ENCODE measurements around the gene SLC37A4.

SLC37A4 gene

GRCh38 chr11:119030329-119031047 is at the start of gene SLC37A4:
Gene SLC37A4, minus strand, starts transcription at chr11:119030877.
- Histone ChIP-seq H3K27me3 (replicated peaks; ENCODE audit: insufficient read depth, low read length) (no peaks in the 10 kb centered on the region), H3K4me2 (ENCODE audit: low read depth, low read length) (peak within 1 kb of the TSS; percentile 100), H3K4me1 (ENCODE audit: low read length) (peaks cover 20% of the 10 kb centered on the region), H3K9me3 (replicated peaks; ENCODE audit: insufficient read depth, low read length) (no peaks in the 10 kb centered on the region), H3K4me3 (ENCODE audit: low read length) (peak within 1 kb of the TSS; percentile 88), H3K9me2 (replicated peaks; ENCODE audit: insufficient read depth, low read length) (no peaks in the 10 kb centered on the region), H3K27ac (ENCODE audit: low read length) (peak within 1 kb of the TSS; percentile 76), H3K36me3 (replicated peaks; ENCODE audit: insufficient read depth, low read length) (no peaks in the 10 kb centered on the region), H4K20me1 (ENCODE audit: insufficient read depth, low read length) (no peaks in the 10 kb centered on the region), H3K79me2 (ENCODE audit: low read length) (peaks cover 52% of the 10 kb centered on the region), H3F3A (ENCODE audit: insufficient read depth, low read length) (peaks cover 15% of the 10 kb centered on the region), H2AFZ (ENCODE audit: low read length) (peak within 1 kb of the TSS; percentile 45), H3K9ac (ENCODE audit: low read length) (peak within 1 kb of the TSS; percentile 91)
- peak; percentile 99 for DNase-seq
- no peak for TF ChIP-seq EZH2 (optimal IDR thresholded peaks at IDR 0.05; ENCODE audit: low read depth, low read length)
- no peak for TF ChIP-seq EZH2phosphoT487 (IDR thresholded peaks at IDR 0.05; ENCODE audit: low read length)
- TF ChIP-seq CTCF (IDR thresholded peaks at IDR 0.05; ENCODE audit: low read length): peak; percentile 84; the same call in 1 of the 2 replicates

- H3K27ac ChIP-seq (ENCODE audit: low read length): no peak overlapping the region
- no peaks in the 10 kb centered on the region for H4K20me1 ChIP-seq (ENCODE audit: insufficient read depth, low read length)
- no peak for DNase-seq
- H3K4me3 ChIP-seq (ENCODE audit: low read length): no peak overlapping the region
- H3K4me2 ChIP-seq (ENCODE audit: low read depth, low read length): no peak overlapping the region
- TF ChIP-seq CTCF (IDR thresholded peaks at IDR 0.05; ENCODE audit: low read length) (no peak), EZH2 (optimal IDR thresholded peaks at IDR 0.05; ENCODE audit: low read depth, low read length) (no peak), EZH2phosphoT487 (IDR thresholded peaks at IDR 0.05; ENCODE audit: low read length) (no peak)
- H3K9ac ChIP-seq (ENCODE audit: low read length): no peak overlapping the region
- H3K4me1 ChIP-seq (ENCODE audit: low read length): no peaks in the 10 kb centered on the region
- peaks cover 6% of the 10 kb centered on the region; the same call in 1 of the 2 replicates for H3K36me3 ChIP-seq (replicated peaks; ENCODE audit: insufficient read depth, low read length)
- no peaks in the 10 kb centered on the region for H3F3A ChIP-seq (ENCODE audit: insufficient read depth, low read length)
- no peak overlapping the region for H2AFZ ChIP-seq (ENCODE audit: low read length)
- no peaks in the 10 kb centered on the region for H3K9me3 ChIP-seq (replicated peaks; ENCODE audit: insufficient read depth, low read length)
- no peaks in the 10 kb centered on the region for H3K27me3 ChIP-seq (replicated peaks; ENCODE audit: insufficient read depth, low read length)
- no peaks in the 10 kb centered on the region for H3K79me2 ChIP-seq (ENCODE audit: low read length)
- no peaks in the 10 kb centered on the region for H3K9me2 ChIP-seq (replicated peaks; ENCODE audit: insufficient read depth, low read length)
Observed at GRCh38 chr11:119078675-119079420, 48.2 kb upstream of the SLC37A4 start.

GRCh38 chr11:119077839-119078238 is 47.2 kb upstream of the SLC37A4 start:
- H3K4me1 ChIP-seq (ENCODE audit: low read length): no peaks in the 10 kb centered on the region
- no peak overlapping the region for H3K4me2 ChIP-seq (ENCODE audit: low read depth, low read length)
- no peak for TF ChIP-seq CTCF (IDR thresholded peaks at IDR 0.05; ENCODE audit: low read length)
- no peak for TF ChIP-seq EZH2phosphoT487 (IDR thresholded peaks at IDR 0.05; ENCODE audit: low read length)
- TF ChIP-seq EZH2 (optimal IDR thresholded peaks at IDR 0.05; ENCODE audit: low read depth, low read length): no peak
- H3K9me2 ChIP-seq (replicated peaks; ENCODE audit: insufficient read depth, low read length): no peaks in the 10 kb centered on the region
- H3K4me3 ChIP-seq (ENCODE audit: low read length): no peak overlapping the region
- H3K36me3 ChIP-seq (replicated peaks; ENCODE audit: insufficient read depth, low read length): peaks cover 8% of the 10 kb centered on the region; the same call in 1 of the 2 replicates
- H3K79me2 ChIP-seq (ENCODE audit: low read length): no peaks in the 10 kb centered on the region
- no peaks in the 10 kb centered on the region for H3K9me3 ChIP-seq (replicated peaks; ENCODE audit: insufficient read depth, low read length)
- H3K27me3 ChIP-seq (replicated peaks; ENCODE audit: insufficient read depth, low read length): no peaks in the 10 kb centered on the region
- no peaks in the 10 kb centered on the region for H3F3A ChIP-seq (ENCODE audit: insufficient read depth, low read length)
- no peaks in the 10 kb centered on the region for H4K20me1 ChIP-seq (ENCODE audit: insufficient read depth, low read length)
- no peak overlapping the region for H3K9ac ChIP-seq (ENCODE audit: low read length)
- H2AFZ ChIP-seq (ENCODE audit: low read length): no peak overlapping the region
- no peak overlapping the region for H3K27ac ChIP-seq (ENCODE audit: low read length)
- no peak for DNase-seq

Measured in MM.1S (cell line).